ENCODE data around the gene SETMAR.

DNA sequence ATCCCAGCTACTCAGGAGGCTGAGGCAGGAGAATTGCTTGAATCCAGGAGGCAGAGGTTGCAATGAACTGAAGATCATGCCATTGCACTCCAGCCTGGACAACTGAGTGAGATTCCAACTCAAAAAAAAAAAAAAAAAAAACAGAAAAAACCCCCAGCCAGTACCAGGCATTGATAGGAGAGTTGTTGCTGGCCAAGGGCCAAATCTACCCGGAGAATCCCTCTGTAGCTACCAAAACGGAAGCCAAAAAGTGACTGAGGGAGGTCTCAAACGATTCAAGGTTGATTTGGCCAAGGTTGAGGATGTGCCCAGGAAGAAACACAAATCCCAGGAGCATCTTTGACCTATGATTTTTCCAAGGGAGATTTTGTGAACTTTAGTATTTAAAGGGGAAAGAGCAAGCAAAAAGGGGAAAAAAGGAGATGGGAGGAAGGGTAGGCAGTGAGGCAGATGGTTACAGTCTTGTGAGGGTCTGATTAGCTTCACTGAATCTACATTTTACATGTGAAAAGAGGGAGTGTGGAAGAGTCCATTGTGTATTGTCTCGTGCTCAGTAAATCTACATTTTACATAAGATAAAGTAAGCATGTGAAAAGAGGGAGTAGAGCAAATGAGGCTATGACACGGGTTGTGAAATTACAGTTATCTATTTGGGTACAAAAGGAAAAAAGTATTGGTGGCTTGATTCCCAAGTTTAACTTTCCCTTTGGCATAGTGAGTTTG lies 32.8 kb downstream of the SETMAR start:
- TF ChIP-seq POLR2A (IDR thresholded peaks at IDR 0.05): no peak
- TF ChIP-seq, protein P1, sequence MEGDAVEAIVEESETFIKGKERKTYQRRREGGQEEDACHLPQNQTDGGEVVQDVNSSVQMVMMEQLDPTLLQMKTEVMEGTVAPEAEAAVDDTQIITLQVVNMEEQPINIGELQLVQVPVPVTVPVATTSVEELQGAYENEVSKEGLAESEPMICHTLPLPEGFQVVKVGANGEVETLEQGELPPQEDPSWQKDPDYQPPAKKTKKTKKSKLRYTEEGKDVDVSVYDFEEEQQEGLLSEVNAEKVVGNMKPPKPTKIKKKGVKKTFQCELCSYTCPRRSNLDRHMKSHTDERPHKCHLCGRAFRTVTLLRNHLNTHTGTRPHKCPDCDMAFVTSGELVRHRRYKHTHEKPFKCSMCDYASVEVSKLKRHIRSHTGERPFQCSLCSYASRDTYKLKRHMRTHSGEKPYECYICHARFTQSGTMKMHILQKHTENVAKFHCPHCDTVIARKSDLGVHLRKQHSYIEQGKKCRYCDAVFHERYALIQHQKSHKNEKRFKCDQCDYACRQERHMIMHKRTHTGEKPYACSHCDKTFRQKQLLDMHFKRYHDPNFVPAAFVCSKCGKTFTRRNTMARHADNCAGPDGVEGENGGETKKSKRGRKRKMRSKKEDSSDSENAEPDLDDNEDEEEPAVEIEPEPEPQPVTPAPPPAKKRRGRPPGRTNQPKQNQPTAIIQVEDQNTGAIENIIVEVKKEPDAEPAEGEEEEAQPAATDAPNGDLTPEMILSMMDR (IDR thresholded peaks at IDR 0.05): no peak

Measured in stomach (tissue), 4 donors.